RWPE2 (cell line): ENCODE results near the gene RPL13.

Experiments used
- ATAC-seq: fragments of 200-7000 bp; cut with Tn5 transposase; 3 replicates; pipeline ENCODE4 v1.9.1; 2021; ENCODE audit warnings: low read depth
- DNase-seq: peaks from one replicate; pipeline ENCODE4 v3.0.0-alpha.2; 2020; ENCODE audit warnings: low spot score
- H3K27ac ChIP-seq: fragments of 450-650 bp; 2 replicates; pipeline ENCODE4 v1.5.1; 2017; ENCODE audit warnings: mild to moderate bottlenecking; ENCODE audit not compliant: poor library complexity, severe bottlenecking
- H3K27me3 ChIP-seq: fragments of 250-450 bp; sonication (Bioruptor Pico); 2 replicates; pipeline ENCODE4 v1.5.1; 2021; ENCODE audit warnings: mild to moderate bottlenecking, moderate library complexity; ENCODE audit not compliant: insufficient read depth, poor library complexity, severe bottlenecking
- H3K36me3 ChIP-seq: fragments of 250-450 bp; sonication (Bioruptor Pico); 2 replicates; pipeline ENCODE4 v1.5.1; 2020; ENCODE audit warnings: low read depth, mild to moderate bottlenecking, moderate library complexity
- H3K4me1 ChIP-seq: fragments of 250-450 bp; sonication (Bioruptor Pico); 2 replicates; pipeline ENCODE4 v1.5.1; 2021; ENCODE audit warnings: mild to moderate bottlenecking, moderate library complexity; ENCODE audit not compliant: insufficient read depth, poor library complexity, severe bottlenecking
- H3K4me3 ChIP-seq: fragments of 250-450 bp; sonication (Bioruptor Pico); 2 replicates; pipeline ENCODE4 v1.5.1; 2021; ENCODE audit warnings: mild to moderate bottlenecking, moderate library complexity; ENCODE audit not compliant: severe bottlenecking
- H3K9me3 ChIP-seq: fragments of 250-450 bp; sonication (Bioruptor Pico); 2 replicates; pipeline ENCODE4 v1.5.1; 2021; ENCODE audit warnings: mild to moderate bottlenecking, moderate library complexity; ENCODE audit not compliant: severe bottlenecking
- TF ChIP-seq, protein P1 (sequence below): fragments of 450-650 bp; IDR thresholded peaks from one replicate; pipeline ENCODE4 v1.5.1; 2017; ENCODE audit warnings: mild to moderate bottlenecking, moderate library complexity; ENCODE audit not compliant: poor library complexity, severe bottlenecking

The RPL13 gene

DNA sequence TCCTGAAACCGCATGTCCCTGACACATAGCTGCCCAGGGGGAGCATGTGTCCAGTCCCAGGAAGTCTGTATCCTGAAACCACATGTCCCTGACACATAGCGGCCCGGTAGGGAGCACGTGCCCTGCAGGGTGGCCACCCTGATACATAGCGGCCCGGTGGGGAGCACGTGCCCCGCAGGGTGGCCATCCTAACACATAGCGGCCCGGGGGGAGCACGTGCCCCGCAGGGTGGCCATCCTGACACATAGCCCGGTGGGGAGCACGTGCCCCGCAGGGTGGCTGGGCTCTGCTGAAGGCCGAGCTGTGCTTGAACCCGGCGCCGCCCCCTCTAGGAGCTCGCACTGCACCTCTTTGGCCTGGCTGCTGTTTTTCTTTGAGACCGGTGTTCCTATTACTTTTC is 18.7 kb upstream of the RPL13 start:
- Histone ChIP-seq H3K27ac (no peak overlapping the region), H3K4me3 (no peak overlapping the region), H3K27me3 (no peaks in the 10 kb centered on the region), H3K4me1 (no peaks in the 10 kb centered on the region), H3K9me3 (no peaks in the 10 kb centered on the region), H3K36me3 (peaks cover 61% of the 10 kb centered on the region)
- no peak for DNase-seq
- TF ChIP-seq, protein P1, sequence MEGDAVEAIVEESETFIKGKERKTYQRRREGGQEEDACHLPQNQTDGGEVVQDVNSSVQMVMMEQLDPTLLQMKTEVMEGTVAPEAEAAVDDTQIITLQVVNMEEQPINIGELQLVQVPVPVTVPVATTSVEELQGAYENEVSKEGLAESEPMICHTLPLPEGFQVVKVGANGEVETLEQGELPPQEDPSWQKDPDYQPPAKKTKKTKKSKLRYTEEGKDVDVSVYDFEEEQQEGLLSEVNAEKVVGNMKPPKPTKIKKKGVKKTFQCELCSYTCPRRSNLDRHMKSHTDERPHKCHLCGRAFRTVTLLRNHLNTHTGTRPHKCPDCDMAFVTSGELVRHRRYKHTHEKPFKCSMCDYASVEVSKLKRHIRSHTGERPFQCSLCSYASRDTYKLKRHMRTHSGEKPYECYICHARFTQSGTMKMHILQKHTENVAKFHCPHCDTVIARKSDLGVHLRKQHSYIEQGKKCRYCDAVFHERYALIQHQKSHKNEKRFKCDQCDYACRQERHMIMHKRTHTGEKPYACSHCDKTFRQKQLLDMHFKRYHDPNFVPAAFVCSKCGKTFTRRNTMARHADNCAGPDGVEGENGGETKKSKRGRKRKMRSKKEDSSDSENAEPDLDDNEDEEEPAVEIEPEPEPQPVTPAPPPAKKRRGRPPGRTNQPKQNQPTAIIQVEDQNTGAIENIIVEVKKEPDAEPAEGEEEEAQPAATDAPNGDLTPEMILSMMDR: no peak
- ATAC-seq: no peak

DNA sequence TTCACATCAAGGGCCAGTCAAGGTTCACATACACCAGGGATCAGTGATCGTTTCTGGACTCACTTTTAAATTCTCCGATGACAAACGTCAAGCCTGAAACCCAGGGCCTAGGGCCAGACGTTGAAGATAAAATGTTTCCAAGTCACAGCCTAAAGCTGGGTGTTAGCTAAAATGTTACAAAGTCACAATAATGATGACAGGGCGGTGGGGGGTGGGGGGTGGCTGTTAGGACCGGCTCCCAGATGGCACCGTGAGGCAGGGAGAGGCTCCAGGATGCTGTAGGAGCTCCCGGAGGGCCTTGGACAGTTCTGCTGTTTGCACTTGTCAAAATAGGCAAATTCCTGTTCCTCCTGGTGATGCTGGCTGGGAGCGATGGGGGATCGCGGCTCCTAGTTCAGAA is 16.4 kb upstream of the RPL13 start:
- H3K36me3 ChIP-seq: peaks cover 66% of the 10 kb centered on the region
- H3K9me3 ChIP-seq: no peaks in the 10 kb centered on the region

DNA sequence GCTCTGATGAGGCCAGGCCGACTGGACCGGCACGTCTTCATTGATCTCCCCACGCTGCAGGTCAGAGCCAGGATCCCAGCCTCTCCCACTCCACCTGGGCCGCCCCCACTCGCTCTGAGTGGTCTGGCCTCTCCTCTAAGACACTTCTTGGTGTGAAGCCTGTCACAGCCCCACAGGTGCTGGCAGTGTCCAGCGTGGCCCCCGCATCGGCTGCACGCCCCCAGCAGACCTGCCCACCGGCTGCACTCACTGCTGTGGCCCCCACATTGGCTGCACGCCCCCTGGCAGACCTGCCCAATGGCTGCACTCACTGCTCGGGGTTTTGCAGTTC is 15.8 kb upstream of the RPL13 start:
- H3K4me3 ChIP-seq: no peak overlapping the region
- TF ChIP-seq, protein P1: no peak
- DNase-seq (no peak), ATAC-seq (no peak)
- H3K36me3 ChIP-seq: peaks cover 72% of the 10 kb centered on the region
- no peak overlapping the region for H3K27ac ChIP-seq
- no peaks in the 10 kb centered on the region for H3K9me3 ChIP-seq
- no peaks in the 10 kb centered on the region for H3K4me1 ChIP-seq
- no peaks in the 10 kb centered on the region for H3K27me3 ChIP-seq

More for the DNA sequence above, 16.4 kb upstream of the RPL13 start:
- Histone ChIP-seq H3K4me1 (no peaks in the 10 kb centered on the region), H3K27me3 (no peaks in the 10 kb centered on the region), H3K4me3 (no peak overlapping the region), H3K27ac (no peak overlapping the region)
- TF ChIP-seq, protein P1: no peak
- no peak for DNase-seq
- no peak for ATAC-seq

DNA sequence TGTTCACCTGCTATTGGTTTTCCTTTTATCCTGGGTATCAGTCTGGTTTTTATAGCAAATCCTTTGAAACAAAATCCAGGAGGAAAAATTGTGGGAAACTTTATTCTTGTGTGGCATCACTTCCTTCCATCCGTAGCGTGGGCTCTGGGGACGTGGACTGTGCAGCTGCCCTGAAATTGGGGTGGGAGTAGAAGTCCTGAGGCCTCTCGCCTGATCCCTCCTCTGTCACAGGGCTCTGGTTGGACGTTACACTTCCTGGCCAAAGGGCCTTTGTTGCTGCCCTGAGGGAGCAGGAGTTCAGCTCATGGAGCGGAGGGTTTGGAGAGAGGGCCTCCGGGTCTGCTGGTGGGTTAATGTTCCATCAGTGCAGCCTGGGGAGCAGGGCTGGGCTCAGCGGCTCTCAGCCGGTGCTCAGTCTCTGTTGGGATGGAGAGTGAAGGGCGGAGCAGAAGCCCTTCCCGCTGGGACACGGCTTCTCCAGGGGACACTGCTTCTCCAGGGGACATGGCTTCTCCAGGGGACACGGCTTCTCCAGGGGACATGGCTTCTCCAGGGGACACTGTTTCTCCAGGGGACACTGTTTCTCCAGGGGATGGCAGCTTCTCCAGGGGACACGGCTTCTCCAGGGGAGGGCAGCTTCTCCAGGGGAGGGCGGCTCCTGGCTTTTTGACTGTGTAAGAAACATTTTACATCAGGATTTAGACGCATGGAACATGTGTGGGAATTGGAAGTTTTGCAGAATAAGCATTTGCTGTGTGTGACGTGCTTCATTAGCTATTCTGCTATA is 15.2 kb upstream of the RPL13 start:
- Histone ChIP-seq H3K27me3 (no peaks in the 10 kb centered on the region), H3K27ac (no peak overlapping the region), H3K36me3 (peaks cover 72% of the 10 kb centered on the region), H3K9me3 (no peaks in the 10 kb centered on the region), H3K4me3 (no peak overlapping the region), H3K4me1 (no peaks in the 10 kb centered on the region)
- TF ChIP-seq, protein P1: no peak
- DNase-seq (no peak), ATAC-seq (no peak)

DNA sequence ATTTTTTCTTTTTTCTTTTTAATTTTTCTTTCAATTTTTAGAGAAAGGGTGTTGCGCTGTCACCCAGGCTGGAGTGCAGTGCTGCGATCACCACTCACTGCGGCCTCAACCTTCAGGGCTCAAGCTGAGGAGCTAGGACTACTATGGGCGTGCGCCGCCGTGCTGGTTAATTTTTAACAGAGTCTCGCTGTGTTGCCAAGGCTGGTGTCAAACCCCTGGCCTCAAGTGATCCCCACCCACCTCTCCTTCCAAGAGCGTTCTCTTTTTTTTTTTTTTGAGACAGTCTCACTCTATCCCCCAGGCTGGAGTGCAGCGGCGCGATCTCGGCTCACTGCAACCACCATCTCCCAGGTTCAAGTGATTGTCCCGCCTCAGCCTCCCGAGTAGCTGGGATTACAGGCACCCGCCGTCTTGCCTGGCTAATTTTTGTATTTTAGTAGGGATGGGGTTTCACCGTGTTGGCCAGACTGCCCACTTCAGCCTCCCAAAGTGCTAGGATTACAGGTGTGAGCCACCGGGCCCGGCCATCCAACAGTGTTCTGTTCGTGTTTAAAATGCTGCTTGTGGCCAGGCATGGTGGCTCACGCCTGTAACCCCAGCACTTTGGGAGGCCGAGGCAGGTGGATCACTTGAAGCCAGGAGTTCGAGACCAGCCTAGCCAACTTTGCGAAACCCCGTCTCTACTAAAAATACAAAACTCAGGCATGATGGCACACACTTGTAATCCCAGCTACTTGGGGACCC is 14.5 kb upstream of the RPL13 start:
- Histone ChIP-seq H3K36me3 (peaks cover 79% of the 10 kb centered on the region), H3K9me3 (no peaks in the 10 kb centered on the region), H3K27ac (no peak overlapping the region), H3K27me3 (no peaks in the 10 kb centered on the region), H3K4me1 (no peaks in the 10 kb centered on the region), H3K4me3 (no peak overlapping the region)
- ATAC-seq: no peak
- no peak for DNase-seq
- TF ChIP-seq, protein P1: no peak
